SK-N-SH (cell line): Measurements from ENCODE around the gene MAPK9. TPM values are rescaled to one million over a fixed set of nuclear protein-coding genes. Genes with fewer than 3 reads are reported as not detected.
A peak's percentile ranks its signal among the peaks of the same experiment; 100 is the strongest.

Source experiments
- CTCF ChIA-PET: fragments of 300-600, 350-600 bp; formaldehyde crosslinking; extraction: SDS; loops from one replicate; lab custom pipeline; 2021; lab: Yijun Ruan, JAX
- POLR2A ChIA-PET: fragments of 350-600 bp; sonication (Branson Sonifier 250); formaldehyde crosslinking; extraction: SDS; loops from one replicate; lab custom pipeline; 2020; ENCODE audit warnings: antibody characterized with exemption, inconsistent platforms; lab: Yijun Ruan, JAX
- DNase-seq: peaks from one replicate; pipeline ENCODE4 v3.0.0; 2012
- H2AFZ ChIP-seq: fragments of 200-600 bp; sonication (generic); 2 replicates; pipeline ENCODE4 v1.8.1; 2016; ENCODE audit warnings: antibody characterized with exemption, mild to moderate bottlenecking, low read depth
- H3F3A ChIP-seq: fragments of 200-600 bp; sonication (generic); replicated peaks from 2 replicates; pipeline ENCODE3; 2016; ENCODE audit warnings: antibody characterized with exemption, mild to moderate bottlenecking; ENCODE audit not compliant: insufficient read depth
- H3K27ac ChIP-seq, 2 experiments: fragments of 200-500 bp in 1 of 2; fragments of 200-600 bp in 1 of 2; sonication (Bioruptor generic) in 1 of 2; sonication (generic), shearing (Covaris generic) in 1 of 2; 2 replicates each; pipeline versions ENCODE4 v1.5.1 to v1.6.1; 2014 to 2016; ENCODE audit warnings: low read depth in 2 of 2, inconsistent platforms in 1 of 2, low read length in 1 of 2, mild to moderate bottlenecking in 1 of 2, mixed read lengths in 1 of 2
- H3K27me3 ChIP-seq: fragments of 200-600 bp; sonication (generic), shearing (Covaris generic); 2 replicates; pipeline ENCODE4 v1.6.1; 2016; ENCODE audit warnings: mixed run types; ENCODE audit not compliant: insufficient read depth
- H3K36me3 ChIP-seq, 2 experiments: fragments of 200-500 bp in 1 of 2; fragments of 200-600 bp in 1 of 2; sonication (Bioruptor generic) in 1 of 2; sonication (generic) in 1 of 2; replicated peaks in 1 of 2; 2 replicates each; pipeline versions ENCODE3 to v1.5.1; 2014 to 2016; ENCODE audit warnings: low read length in 1 of 2, mild to moderate bottlenecking in 1 of 2; ENCODE audit not compliant: insufficient read depth in 2 of 2, control insufficient read depth in 1 of 2
- H3K4me1 ChIP-seq, 2 experiments: fragments of 200-500 bp in 1 of 2; fragments of 200-600 bp in 1 of 2; sonication (Bioruptor generic) in 1 of 2; sonication (generic), shearing (Covaris generic) in 1 of 2; 2 replicates each; pipeline versions ENCODE4 v1.5.1 to v1.6.1; 2014 to 2016; ENCODE audit warnings: low read depth in 1 of 2, low read length in 1 of 2, mixed run types in 1 of 2; ENCODE audit not compliant: insufficient read depth in 2 of 2, control insufficient read depth in 1 of 2
- H3K4me2 ChIP-seq: fragments of 200-600 bp; sonication (generic), shearing (Covaris generic); 2 replicates; pipeline ENCODE4 v1.6.1; 2017; ENCODE audit warnings: mixed run types
- H3K4me3 ChIP-seq, 2 experiments: fragments of 200-500 bp in 1 of 2; fragments of 200-600 bp in 1 of 2; sonication (Bioruptor generic) in 1 of 2; sonication (generic), shearing (Covaris generic) in 1 of 2; 2 replicates each; pipeline versions ENCODE4 v1.5.1 to v1.8.1; 2014 to 2016; ENCODE audit warnings: low read depth in 2 of 2, inconsistent platforms in 1 of 2, low read length in 1 of 2, mild to moderate bottlenecking in 1 of 2, mixed read lengths in 1 of 2, moderate library complexity in 1 of 2
- H3K79me2 ChIP-seq: fragments of 200-600 bp; sonication (generic); 2 replicates; pipeline ENCODE4 v1.8.1; 2017; ENCODE audit warnings: mild to moderate bottlenecking; ENCODE audit not compliant: insufficient read depth
- H3K9ac ChIP-seq: fragments of 200-600 bp; sonication (generic); 2 replicates; pipeline ENCODE4 v1.6.1; 2017; ENCODE audit warnings: mixed run types
- H3K9me2 ChIP-seq: fragments of 200-600 bp; sonication (generic); 2 replicates; pipeline ENCODE4 v1.6.1; 2017; ENCODE audit warnings: mixed run types
- H3K9me3 ChIP-seq: fragments of 200-600 bp; sonication (generic); 2 replicates; pipeline ENCODE4 v1.6.1; 2017; ENCODE audit warnings: mixed run types, mild to moderate bottlenecking, moderate library complexity
- H4K20me1 ChIP-seq: fragments of 200-600 bp; sonication (generic); 2 replicates; pipeline ENCODE4 v1.6.1; 2017; ENCODE audit warnings: mild to moderate bottlenecking, mixed run types; ENCODE audit not compliant: insufficient read depth
- EZH2phosphoT487 ChIP-seq: fragments of 200-600 bp; sonication (generic); IDR thresholded peaks from 2 replicates; pipeline ENCODE4 v1.6.1; 2017; ENCODE audit warnings: low read depth, mixed run types, mild to moderate bottlenecking, antibody characterized with exemption, moderate library complexity, borderline replicate concordance
- FOXJ3 ChIP-seq: sonication (generic); formaldehyde crosslinking; IDR thresholded peaks from 2 replicates; pipeline ENCODE4 v1.5.1; 2020; ENCODE audit warnings: mild to moderate bottlenecking, missing genetic modification reagents
- GABPA ChIP-seq: IDR thresholded peaks from 2 replicates; pipeline ENCODE4 v1.4.0; 2012; ENCODE audit warnings: low read depth, mild to moderate bottlenecking
- JUND ChIP-seq: IDR thresholded peaks from 2 replicates; pipeline ENCODE4 v1.4.0; 2012
- MXI1 ChIP-seq: IDR thresholded peaks from 2 replicates; pipeline ENCODE4 v1.6.1; 2012; ENCODE audit warnings: mild to moderate bottlenecking, low read depth, low read length, improper control_type of control experiment
- NRF1 ChIP-seq: IDR thresholded peaks from 2 replicates; pipeline ENCODE4 v1.6.1; 2012; ENCODE audit warnings: low read depth, mild to moderate bottlenecking, low read length
- RAD21 ChIP-seq: IDR thresholded peaks from 2 replicates; pipeline ENCODE4 v1.6.1; 2012; ENCODE audit warnings: mild to moderate bottlenecking, low read length
- RXRA ChIP-seq: IDR thresholded peaks from 2 replicates; pipeline ENCODE4 v1.4.0; 2012; ENCODE audit warnings: low read depth, mild to moderate bottlenecking, borderline replicate concordance
- TCF12 ChIP-seq: IDR thresholded peaks from 2 replicates; pipeline ENCODE4 v1.4.0; 2012
- TEAD4 ChIP-seq: IDR thresholded peaks from 2 replicates; pipeline ENCODE4 v1.4.0; 2012; ENCODE audit warnings: mild to moderate bottlenecking, borderline replicate concordance; ENCODE audit not compliant: insufficient read depth
- USF1 ChIP-seq: IDR thresholded peaks from 2 replicates; pipeline ENCODE4 v1.4.0; 2012; ENCODE audit warnings: low read depth, borderline replicate concordance
- YY1 ChIP-seq: IDR thresholded peaks from 2 replicates; pipeline ENCODE4 v1.4.0; 2012; ENCODE audit warnings: low read depth, mild to moderate bottlenecking
- WGBS: methylation state at CpG from one replicate; pipeline ENCODE4 v1.1.6; 2017; ENCODE audit warnings: low lambda C conversion rate; 5-methylcytosine and 5-hydroxymethylcytosine counted together
- polyA plus RNA-seq, 3 experiments: library from polyadenylated mRNA; depleted of rRNA; stranded (reverse); fragments of >200 nt; gene quantifications; 2 replicates each; pipeline ENCODE4 v1.2.3, GENCODE V29; 2012
- TF ChIP-seq, protein P1 (sequence below): IDR thresholded peaks from 2 replicates; pipeline ENCODE4 v1.6.1; 2012; ENCODE audit warnings: mild to moderate bottlenecking, low read depth, low read length, moderate library complexity
- TF ChIP-seq, protein P2 (sequence below): fragments of 150-350 bp; IDR thresholded peaks from 2 replicates; pipeline ENCODE4 v1.6.1; 2017; ENCODE audit warnings: antibody characterized with exemption, low read length, low read depth, borderline replicate concordance
- TF ChIP-seq, protein P3 (sequence below): fragments of 200-600 bp; sonication (generic); IDR thresholded peaks from 2 replicates; pipeline ENCODE4 v1.6.1; 2017; ENCODE audit warnings: antibody characterized with exemption, mild to moderate bottlenecking, moderate library complexity

Gene MAPK9
- polyA plus RNA-seq, 1 of the 3 experiments (the other 2 are of a cell fraction), result 23.9 TPM

DNA sequence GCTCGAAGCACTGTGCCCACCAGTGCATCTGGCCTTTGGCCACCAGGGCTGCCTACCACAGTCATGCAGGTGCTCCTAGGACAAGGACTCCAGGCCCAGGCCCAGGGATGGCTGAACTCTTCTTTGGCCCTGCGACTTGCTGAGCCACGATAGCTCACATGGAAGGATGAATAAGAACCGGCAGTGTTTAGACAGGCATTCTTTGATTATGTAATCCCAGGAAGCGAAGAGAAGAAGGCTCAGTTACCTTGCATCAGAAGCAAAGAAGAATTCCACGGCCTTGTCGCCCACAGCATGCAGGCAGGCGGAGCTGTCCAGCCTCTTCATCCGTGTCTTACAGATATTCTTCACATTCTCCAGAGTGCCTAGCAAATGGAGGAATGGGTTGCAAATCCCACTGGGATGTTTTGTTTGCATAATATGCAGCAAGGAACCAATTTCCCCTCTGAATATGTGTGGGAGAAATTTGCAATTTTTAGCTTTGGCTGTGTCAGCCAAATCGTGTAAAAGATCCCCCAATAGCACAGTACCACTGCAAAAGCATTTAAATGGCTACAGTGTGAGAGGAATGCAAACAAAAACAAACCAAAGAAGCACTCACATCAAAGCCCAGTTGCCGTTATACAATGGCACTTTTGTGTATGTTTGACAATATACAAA lies 32.2 kb upstream of the MAPK9 start:
- TF ChIP-seq, protein P1, sequence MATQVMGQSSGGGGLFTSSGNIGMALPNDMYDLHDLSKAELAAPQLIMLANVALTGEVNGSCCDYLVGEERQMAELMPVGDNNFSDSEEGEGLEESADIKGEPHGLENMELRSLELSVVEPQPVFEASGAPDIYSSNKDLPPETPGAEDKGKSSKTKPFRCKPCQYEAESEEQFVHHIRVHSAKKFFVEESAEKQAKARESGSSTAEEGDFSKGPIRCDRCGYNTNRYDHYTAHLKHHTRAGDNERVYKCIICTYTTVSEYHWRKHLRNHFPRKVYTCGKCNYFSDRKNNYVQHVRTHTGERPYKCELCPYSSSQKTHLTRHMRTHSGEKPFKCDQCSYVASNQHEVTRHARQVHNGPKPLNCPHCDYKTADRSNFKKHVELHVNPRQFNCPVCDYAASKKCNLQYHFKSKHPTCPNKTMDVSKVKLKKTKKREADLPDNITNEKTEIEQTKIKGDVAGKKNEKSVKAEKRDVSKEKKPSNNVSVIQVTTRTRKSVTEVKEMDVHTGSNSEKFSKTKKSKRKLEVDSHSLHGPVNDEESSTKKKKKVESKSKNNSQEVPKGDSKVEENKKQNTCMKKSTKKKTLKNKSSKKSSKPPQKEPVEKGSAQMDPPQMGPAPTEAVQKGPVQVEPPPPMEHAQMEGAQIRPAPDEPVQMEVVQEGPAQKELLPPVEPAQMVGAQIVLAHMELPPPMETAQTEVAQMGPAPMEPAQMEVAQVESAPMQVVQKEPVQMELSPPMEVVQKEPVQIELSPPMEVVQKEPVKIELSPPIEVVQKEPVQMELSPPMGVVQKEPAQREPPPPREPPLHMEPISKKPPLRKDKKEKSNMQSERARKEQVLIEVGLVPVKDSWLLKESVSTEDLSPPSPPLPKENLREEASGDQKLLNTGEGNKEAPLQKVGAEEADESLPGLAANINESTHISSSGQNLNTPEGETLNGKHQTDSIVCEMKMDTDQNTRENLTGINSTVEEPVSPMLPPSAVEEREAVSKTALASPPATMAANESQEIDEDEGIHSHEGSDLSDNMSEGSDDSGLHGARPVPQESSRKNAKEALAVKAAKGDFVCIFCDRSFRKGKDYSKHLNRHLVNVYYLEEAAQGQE, result 0 out of 2 replicates have a peak, but pooled peaks have one; percentile 48
- no peak for TF ChIP-seq JUND
- Histone ChIP-seq H3K9ac (no peak overlapping the region), H4K20me1 (no peaks in the 10 kb centered on the region), H3K36me3 (no peaks in the 10 kb centered on the region), H3K27me3 (no peaks in the 10 kb centered on the region), H3K4me3 (no peak overlapping the region), H3K9me3 (no peaks in the 10 kb centered on the region), H3K4me1 (no peaks in the 10 kb centered on the region; a peak in 1 of 4 replicates), H3K9me2 (no peaks in the 10 kb centered on the region), H3F3A (no peaks in the 10 kb centered on the region), H3K27ac (no peak overlapping the region), H3K4me2 (no peak overlapping the region), H2AFZ (no peak overlapping the region), H3K79me2 (no peaks in the 10 kb centered on the region)
- no peak for DNase-seq
- CTCF ChIA-PET, result interaction anchor here (0.8 to 4.7 kb wide), 7 partner anchors 9 to 196 kb away, joined by 3 to 47 read pairs (median 3); partner anchors contain the start of gene RASGEF1C
- WGBS, result 65% methylated on average over 11 of the region's 11 CpGs
- POLR2A ChIA-PET, result no interaction called here

DNA sequence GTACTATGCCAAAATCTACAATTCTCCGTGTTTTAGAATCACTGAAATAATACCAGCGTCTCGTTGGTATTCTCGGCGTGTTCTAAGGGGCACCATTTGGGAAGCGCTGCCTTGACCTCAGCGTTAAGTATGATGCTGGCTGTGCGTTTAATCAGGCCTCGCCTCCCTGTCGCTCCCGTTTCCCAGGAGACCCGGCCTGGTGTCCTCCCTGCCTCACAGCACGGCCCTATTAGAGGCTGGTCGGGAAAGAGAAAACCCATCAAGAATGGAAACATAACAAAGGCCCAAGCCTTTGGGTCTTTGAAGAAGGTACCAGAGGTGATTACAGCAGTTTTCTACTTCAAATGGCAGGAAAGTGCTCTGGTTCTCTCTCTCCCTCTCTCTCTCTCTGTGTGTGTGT lies 31.3 kb upstream of the MAPK9 start:
- Histone ChIP-seq H3K4me1 (no peaks in the 10 kb centered on the region; a peak in 1 of 4 replicates), H3K9me3 (no peaks in the 10 kb centered on the region), H3K9ac (no peak overlapping the region), H2AFZ (no peak overlapping the region), H4K20me1 (no peaks in the 10 kb centered on the region), H3K9me2 (no peaks in the 10 kb centered on the region), H3K4me3 (no peak overlapping the region), H3K4me2 (no peak overlapping the region), H3F3A (no peaks in the 10 kb centered on the region), H3K27me3 (no peaks in the 10 kb centered on the region), H3K36me3 (no peaks in the 10 kb centered on the region), H3K79me2 (no peaks in the 10 kb centered on the region), H3K27ac (no peak overlapping the region)
- ChIA-PET CTCF (interaction anchor here (3.7 to 4.7 kb wide), 2 partner anchors 8 to 29 kb away, joined by 26 to 47 read pairs; no protein-coding TSS in a partner anchor), POLR2A (no interaction called here)
- 86% methylated on average over 14 of the region's 14 CpGs for WGBS
- no peak for DNase-seq
- TF ChIP-seq NRF1, result no peak
- TF ChIP-seq FOXJ3 (CRISPR knock-in tag), result no peak
- TF ChIP-seq, protein P2, sequence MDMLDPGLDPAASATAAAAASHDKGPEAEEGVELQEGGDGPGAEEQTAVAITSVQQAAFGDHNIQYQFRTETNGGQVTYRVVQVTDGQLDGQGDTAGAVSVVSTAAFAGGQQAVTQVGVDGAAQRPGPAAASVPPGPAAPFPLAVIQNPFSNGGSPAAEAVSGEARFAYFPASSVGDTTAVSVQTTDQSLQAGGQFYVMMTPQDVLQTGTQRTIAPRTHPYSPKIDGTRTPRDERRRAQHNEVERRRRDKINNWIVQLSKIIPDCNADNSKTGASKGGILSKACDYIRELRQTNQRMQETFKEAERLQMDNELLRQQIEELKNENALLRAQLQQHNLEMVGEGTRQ, result no peak
- TF ChIP-seq RAD21, result no peak
- no peak for TF ChIP-seq YY1
- TF ChIP-seq TCF12, result no peak
- TF ChIP-seq, protein P1, result no peak
- TF ChIP-seq, protein P3, sequence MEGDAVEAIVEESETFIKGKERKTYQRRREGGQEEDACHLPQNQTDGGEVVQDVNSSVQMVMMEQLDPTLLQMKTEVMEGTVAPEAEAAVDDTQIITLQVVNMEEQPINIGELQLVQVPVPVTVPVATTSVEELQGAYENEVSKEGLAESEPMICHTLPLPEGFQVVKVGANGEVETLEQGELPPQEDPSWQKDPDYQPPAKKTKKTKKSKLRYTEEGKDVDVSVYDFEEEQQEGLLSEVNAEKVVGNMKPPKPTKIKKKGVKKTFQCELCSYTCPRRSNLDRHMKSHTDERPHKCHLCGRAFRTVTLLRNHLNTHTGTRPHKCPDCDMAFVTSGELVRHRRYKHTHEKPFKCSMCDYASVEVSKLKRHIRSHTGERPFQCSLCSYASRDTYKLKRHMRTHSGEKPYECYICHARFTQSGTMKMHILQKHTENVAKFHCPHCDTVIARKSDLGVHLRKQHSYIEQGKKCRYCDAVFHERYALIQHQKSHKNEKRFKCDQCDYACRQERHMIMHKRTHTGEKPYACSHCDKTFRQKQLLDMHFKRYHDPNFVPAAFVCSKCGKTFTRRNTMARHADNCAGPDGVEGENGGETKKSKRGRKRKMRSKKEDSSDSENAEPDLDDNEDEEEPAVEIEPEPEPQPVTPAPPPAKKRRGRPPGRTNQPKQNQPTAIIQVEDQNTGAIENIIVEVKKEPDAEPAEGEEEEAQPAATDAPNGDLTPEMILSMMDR, result no peak
- no peak for TF ChIP-seq EZH2phosphoT487
- no peak for TF ChIP-seq USF1
- TF ChIP-seq TEAD4, result no peak
- no peak for TF ChIP-seq MXI1
- no peak for TF ChIP-seq RXRA
- TF ChIP-seq GABPA, result no peak
